ENCODE results near the gene USP30. TPM values are rescaled to one million over a fixed set of nuclear protein-coding genes. Genes with fewer than 3 reads are reported as not detected.
"Not testable (repeated sequence)": the region's sequence is repeated elsewhere in the genome, so short reads cannot be mapped to it uniquely, and the experiment has no call there.

The USP30 gene
- total RNA-seq, 1 donor = 34.3 TPM

DNA sequence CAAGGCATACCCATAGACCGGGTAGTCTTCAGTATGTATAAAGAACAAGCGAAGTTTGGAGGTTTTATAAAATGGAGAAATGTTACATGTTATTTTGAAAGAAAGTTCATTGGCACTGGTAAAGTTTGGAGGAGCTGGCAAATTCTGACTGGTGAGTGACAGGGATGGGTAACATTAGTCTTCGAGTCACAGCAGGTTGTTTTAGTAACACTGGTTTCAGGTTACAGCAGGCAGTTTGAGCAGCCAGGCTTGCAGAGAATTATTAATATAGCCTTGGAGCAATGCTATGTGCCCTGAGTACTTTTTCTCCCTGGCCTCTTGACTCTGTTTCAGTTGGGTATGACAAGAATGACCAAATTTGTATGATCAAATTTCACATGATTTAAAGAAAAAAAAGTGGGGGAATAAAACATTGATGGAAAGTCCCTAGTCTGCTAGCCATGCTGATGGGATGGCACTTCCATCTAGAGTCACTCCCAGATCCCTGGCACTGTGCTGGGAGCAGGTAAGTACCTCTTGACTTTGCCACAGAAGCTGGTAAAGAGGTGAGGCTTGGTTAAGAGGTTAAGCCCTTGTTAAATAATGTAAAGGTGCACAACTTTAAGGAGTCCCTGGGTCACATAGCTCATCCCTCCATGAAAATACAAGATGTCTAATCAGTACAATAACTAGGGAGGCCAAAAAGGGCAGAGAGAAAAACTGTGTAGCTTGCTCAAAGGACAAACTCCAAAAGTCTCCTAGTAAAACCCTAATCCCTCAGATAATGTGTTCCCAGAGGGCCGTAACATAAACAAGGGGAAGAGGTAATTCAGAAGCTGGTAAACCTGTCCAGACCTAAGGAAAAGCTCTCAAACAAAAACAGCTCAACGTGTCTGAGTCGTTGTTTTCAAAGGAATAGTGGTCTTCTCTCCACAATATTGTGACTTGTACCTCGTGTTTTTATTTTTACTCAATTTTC is 18.9 kb upstream of the USP30 start:
- no peak overlapping the region for H3K4me3 ChIP-seq (ENCODE audit: low read length)
- peaks cover 11% of the 10 kb centered on the region for H3K27me3 ChIP-seq (ENCODE audit: insufficient read depth, low read length)
- peaks cover 14% of the 10 kb centered on the region for H3K9me3 ChIP-seq (ENCODE audit: low read depth, low read length)
- H3K4me1 ChIP-seq (ENCODE audit: insufficient read depth, low read length) = no peaks in the 10 kb centered on the region

DNA sequence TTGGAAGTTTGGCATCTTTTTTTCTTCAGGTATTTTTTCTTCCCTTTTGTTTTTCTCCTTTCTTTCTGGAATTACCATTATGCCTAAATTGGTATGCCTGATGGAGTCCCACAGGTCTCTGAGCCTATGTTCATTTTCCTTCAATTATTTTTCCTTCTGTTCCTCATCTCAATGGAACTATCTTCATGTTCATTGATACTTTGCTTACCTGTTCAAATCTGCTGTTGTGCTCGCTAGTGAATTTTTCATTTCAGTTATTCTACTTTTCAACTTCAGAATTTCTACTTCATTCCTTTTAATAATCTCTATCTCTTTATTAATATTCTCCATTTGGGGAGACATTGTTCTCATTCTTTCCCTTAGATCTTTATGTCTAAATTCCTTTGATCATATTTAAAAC is 15.4 kb upstream of the USP30 start:
- Histone ChIP-seq H3K4me1 (ENCODE audit: insufficient read depth, low read length) (no peaks in the 10 kb centered on the region), H3K4me3 (ENCODE audit: low read length) (no peak overlapping the region), H3K27me3 (ENCODE audit: insufficient read depth, low read length) (peaks cover 8% of the 10 kb centered on the region), H3K9me3 (ENCODE audit: low read depth, low read length) (peaks cover 14% of the 10 kb centered on the region)

DNA sequence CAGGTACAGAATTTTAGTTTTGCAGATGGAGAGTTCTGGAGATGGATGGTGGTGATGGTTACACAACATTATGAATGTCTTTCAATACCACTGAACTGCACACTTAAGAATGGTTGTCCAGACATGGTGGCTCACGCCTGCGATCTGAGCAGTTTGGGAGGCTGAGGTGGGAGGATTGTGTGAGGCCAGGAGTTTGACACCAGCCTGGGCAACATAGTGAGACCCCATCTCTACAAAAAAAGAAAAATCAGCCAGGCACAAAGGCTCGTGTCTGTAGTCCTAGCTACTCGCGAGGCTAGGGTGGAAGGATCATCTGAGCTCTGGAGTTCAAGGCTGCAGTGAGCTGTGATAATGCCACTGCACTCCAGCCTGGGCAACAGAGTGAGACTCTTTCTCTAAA is 8.1 kb upstream of the USP30 start:
- Histone ChIP-seq H3K4me1 (ENCODE audit: insufficient read depth, low read length) (no peaks in the 10 kb centered on the region), H3K4me3 (ENCODE audit: low read length) (no peak overlapping the region), H3K9me3 (ENCODE audit: low read depth, low read length) (no peaks in the 10 kb centered on the region), H3K27me3 (ENCODE audit: insufficient read depth, low read length) (peaks cover 5% of the 10 kb centered on the region)

DNA sequence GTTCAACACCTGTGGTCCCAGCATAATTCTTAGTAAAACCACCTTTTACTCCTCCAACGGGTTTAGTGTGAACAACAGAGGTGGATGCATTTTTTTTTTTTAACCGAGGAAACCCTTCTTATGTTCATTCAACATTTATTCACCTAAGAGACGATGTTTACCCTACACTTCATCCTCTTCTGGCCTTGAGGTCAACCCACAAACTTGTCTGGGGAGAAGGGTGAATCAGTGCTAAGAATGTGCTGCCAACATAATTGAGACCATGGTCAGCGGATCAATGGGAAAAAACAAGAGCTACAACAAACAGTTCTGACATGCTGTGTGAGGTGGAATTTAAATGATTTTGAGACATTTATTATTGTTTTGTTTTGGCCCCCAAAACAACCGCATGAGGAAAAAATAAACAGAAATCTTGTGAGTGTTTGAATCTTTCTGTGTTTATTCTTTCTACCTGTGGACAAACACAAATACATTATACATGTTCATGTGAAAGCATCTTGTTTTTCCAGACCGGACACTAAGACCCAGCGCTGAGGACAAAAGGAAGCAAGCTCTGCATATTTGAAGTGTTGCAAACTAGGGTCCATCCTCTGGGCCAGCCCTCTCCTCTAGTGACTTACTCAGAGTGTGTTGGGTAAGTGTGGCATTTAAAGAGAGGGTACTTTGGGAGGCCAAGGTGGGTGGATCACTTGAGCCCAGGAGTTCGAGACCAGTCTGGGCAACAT is 5.1 kb upstream of the USP30 start:
- no peaks in the 10 kb centered on the region for H3K9me3 ChIP-seq (ENCODE audit: low read depth, low read length)
- H3K4me3 ChIP-seq (ENCODE audit: low read length) = no peak overlapping the region
- H3K4me1 ChIP-seq (ENCODE audit: insufficient read depth, low read length) = peaks cover 6% of the 10 kb centered on the region
- H3K27me3 ChIP-seq (ENCODE audit: insufficient read depth, low read length) = no peaks in the 10 kb centered on the region

DNA sequence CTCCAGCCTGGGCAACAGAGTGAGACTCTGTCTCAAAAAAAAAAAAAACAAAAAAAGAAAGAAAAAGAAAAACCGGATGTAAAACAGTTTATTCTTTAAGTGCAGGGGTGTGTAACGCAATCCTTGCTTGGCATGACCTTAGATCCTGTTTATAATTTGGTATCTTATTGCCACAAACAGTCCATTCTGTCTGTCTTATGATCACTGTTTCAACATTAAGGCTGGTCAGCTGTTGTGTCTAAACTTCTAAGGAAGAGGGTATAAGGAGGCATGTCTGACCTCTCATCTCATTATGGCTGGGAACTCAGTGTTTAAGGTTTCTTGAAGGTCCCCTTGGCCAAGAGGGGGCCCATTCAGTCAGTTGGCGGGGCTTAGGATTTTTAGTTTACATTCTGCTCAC is 3.7 kb upstream of the USP30 start:
- H3K9me3 ChIP-seq (ENCODE audit: low read depth, low read length); H3K27me3 ChIP-seq (ENCODE audit: insufficient read depth, low read length); H3K4me3 ChIP-seq (ENCODE audit: low read length): not testable (repeated sequence)
- peaks cover 15% of the 10 kb centered on the region for H3K4me1 ChIP-seq (ENCODE audit: insufficient read depth, low read length)

DNA sequence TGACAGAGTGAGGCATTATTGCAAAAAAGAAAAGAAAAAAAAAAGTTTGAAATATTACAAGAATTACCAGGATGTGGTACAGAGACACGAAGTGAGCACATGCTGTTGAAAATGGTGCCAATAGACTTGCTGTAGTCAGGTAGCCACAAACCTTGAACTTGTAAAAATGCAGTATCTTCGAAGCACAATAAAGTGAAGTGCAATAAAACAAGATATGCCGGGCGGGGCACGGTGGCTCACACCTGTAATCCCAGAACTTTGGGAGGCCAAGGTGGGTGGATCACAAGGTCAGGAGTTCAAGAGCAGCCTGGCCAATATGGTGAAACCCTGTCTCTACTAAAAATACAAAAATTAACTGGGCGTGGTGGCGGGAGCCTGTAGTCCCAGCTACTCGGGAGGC is 2.6 kb upstream of the USP30 start:
- not testable (repeated sequence) for H3K27me3 ChIP-seq (ENCODE audit: insufficient read depth, low read length); H3K9me3 ChIP-seq (ENCODE audit: low read depth, low read length)
- H3K4me1 ChIP-seq (ENCODE audit: insufficient read depth, low read length) = peaks cover 24% of the 10 kb centered on the region

DNA sequence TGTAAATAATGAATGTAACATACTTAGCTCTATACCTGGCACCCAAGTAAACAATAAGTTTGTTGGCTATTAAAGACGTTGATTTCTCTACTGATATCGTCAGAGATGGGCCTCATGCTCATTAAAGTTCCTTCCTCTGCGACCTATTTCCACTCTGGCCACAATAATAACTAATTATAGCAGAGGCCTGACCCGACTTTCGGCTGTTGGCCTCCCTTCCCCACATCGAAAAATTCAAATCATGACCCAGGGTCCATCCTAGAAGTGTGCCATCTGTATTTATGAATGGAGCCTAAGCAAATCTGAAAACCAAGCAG is 321 bp upstream of the USP30 start:
- peaks cover 24% of the 10 kb centered on the region for H3K4me1 ChIP-seq (ENCODE audit: insufficient read depth, low read length)
- H3K27me3 ChIP-seq (ENCODE audit: insufficient read depth, low read length) = no peaks in the 10 kb centered on the region
- H3K4me3 ChIP-seq (ENCODE audit: low read length) = peak overlapping the region; percentile 75
- no peaks in the 10 kb centered on the region for H3K9me3 ChIP-seq (ENCODE audit: low read depth, low read length)

More for the DNA sequence above, 2.6 kb upstream of the USP30 start:
- not testable (repeated sequence) for H3K4me3 ChIP-seq (ENCODE audit: low read length)

DNA sequence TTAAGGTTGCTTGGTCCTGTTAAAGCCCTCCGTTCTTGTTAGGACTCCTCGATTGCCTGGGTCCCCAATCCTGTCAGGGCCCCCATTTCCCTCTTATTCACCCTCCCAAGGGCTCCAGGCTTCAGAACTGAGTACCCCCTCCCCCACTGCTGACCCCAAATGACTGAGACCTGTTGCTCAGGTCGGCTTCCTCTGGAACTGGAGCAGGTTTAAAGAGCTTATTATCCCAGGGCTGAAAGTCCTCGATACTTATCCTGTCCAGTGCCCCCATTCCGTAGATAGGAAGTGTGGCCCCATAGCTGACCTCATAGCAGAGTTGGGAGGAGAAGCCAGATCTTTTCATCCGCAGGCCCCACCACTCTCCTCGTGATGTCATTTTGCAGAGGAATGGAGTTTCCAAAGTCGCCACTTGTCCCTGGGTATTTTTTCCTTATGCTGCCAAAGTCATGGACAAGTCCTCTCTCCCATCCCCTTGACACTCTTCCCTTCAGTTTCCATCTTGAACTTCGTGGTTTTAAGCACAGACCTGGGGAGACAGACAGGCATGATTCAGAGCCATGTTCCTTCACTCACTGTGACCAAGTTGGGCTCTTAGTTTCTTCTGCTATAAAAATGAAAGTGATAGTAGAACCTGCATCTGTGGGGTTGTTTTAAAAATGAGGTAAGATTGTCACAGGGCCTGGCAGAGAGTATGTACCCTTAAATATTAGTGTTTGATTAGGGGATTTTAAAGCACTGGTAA is 1.2 kb downstream of the USP30 start:
- Histone ChIP-seq H3K9me3 (ENCODE audit: low read depth, low read length) (no peaks in the 10 kb centered on the region), H3K4me3 (ENCODE audit: low read length) (peak overlapping the region; percentile 75), H3K4me1 (ENCODE audit: insufficient read depth, low read length) (peaks cover 24% of the 10 kb centered on the region), H3K27me3 (ENCODE audit: insufficient read depth, low read length) (no peaks in the 10 kb centered on the region)

DNA sequence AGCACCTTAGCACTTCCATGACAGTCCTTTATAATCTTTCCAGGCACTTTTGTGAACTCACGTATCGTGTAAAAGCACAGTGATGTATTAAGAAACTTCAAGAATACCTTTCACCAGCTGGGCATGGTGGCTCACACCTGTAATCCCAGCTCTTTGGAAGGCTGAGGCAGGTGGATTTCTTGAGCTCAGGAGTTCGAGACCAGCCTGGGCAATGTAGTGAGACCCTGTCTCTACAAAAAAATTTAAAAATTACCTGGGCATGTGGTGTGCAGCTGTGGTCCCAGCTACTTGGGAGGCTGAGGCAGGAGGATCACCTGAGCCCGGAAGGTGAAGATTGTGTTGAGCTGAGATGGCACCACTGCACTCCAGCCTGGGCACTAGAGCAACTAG is 1.7 kb downstream of the USP30 start:
- H3K4me3 ChIP-seq (ENCODE audit: low read length); H3K27me3 ChIP-seq (ENCODE audit: insufficient read depth, low read length); H3K9me3 ChIP-seq (ENCODE audit: low read depth, low read length): not testable (repeated sequence)
- H3K4me1 ChIP-seq (ENCODE audit: insufficient read depth, low read length) = peaks cover 24% of the 10 kb centered on the region

DNA sequence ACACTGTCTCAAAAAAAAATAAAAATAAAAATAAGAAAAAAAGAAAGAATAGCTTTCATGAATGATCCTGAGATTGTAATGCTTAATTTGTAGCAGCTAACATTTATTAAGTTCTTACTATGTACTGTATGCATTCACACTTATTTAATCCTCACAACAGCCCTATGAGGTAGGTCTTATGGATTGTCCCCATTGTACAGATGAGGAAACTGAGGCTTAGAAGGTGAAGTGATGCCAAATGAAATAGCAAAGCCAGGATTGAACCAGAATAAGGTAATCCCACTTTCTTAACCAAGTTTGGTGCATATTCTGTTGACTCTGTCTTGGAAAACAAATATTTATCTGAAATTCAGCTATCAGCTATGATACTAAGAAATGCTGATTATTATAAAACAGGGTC is 2.1 kb downstream of the USP30 start:
- Histone ChIP-seq H3K4me3 (ENCODE audit: low read length) (no peak overlapping the region), H3K9me3 (ENCODE audit: low read depth, low read length) (no peaks in the 10 kb centered on the region), H3K4me1 (ENCODE audit: insufficient read depth, low read length) (peaks cover 24% of the 10 kb centered on the region), H3K27me3 (ENCODE audit: insufficient read depth, low read length) (no peaks in the 10 kb centered on the region)

DNA sequence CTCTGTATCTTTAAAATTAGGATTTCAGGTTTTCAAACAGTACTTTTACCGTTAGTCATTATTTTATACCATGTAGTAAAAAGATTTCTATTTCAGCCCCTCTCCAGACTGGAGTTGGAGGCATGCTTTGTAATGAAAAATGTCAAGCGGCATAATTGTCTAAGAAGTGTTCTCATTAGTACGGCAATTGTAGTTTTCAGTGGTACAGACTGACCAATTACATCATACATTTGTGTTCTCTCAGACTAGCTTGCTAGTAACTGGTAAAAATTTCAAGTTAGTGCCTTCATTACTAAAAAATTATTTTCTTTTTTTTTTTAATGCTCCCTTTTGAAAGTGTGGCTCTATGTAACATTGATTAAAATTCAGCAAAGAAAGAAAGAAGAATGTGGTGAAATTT is 4.5 kb downstream of the USP30 start:
- no peak overlapping the region for H3K4me3 ChIP-seq (ENCODE audit: low read length)
- H3K27me3 ChIP-seq (ENCODE audit: insufficient read depth, low read length) = no peaks in the 10 kb centered on the region
- peaks cover 21% of the 10 kb centered on the region for H3K4me1 ChIP-seq (ENCODE audit: insufficient read depth, low read length)
- H3K9me3 ChIP-seq (ENCODE audit: low read depth, low read length) = no peaks in the 10 kb centered on the region

DNA sequence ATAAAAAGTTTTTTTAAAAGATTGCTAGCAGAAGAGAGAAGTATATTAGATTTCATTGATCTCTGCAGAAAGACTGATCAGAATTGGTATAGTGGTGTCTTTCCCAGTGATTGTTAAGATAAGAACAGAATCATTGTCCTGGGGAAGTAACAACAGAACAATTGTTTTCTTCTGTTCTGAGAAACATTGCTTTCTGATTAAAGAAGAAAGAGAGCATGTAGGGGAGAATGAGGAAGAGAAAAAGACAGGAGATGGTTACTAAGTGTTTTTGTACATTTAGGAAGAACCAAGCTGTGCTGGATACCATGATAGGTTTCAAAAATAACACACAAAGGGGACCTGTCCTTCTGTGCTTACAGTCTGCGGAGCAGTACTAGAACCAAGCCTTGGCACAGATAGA is 5.0 kb downstream of the USP30 start:
- Histone ChIP-seq H3K4me1 (ENCODE audit: insufficient read depth, low read length) (peaks cover 18% of the 10 kb centered on the region), H3K9me3 (ENCODE audit: low read depth, low read length) (no peaks in the 10 kb centered on the region), H3K27me3 (ENCODE audit: insufficient read depth, low read length) (no peaks in the 10 kb centered on the region), H3K4me3 (ENCODE audit: low read length) (no peak overlapping the region)

DNA sequence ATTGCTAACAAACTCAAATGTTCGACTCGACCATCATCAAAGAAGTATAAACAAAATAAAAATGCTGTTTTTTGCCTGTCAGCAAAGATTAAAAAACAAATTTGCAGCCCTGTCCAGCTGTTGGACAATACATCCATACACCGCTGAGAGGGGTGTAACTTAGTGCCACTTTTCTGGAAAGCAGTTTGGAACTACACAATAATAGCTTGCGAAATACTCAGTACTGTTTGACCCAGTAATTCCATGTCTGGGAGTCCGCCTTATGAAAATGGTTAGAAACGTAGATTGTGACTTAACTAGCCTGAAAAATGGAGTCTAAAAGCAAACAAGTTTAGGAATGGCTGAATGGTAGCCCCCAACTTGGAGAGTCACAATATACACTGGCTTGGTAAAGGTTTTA is 6.4 kb downstream of the USP30 start:
- Histone ChIP-seq H3K9me3 (ENCODE audit: low read depth, low read length) (no peaks in the 10 kb centered on the region), H3K4me1 (ENCODE audit: insufficient read depth, low read length) (peaks cover 8% of the 10 kb centered on the region), H3K4me3 (ENCODE audit: low read length) (no peak overlapping the region), H3K27me3 (ENCODE audit: insufficient read depth, low read length) (no peaks in the 10 kb centered on the region)

DNA sequence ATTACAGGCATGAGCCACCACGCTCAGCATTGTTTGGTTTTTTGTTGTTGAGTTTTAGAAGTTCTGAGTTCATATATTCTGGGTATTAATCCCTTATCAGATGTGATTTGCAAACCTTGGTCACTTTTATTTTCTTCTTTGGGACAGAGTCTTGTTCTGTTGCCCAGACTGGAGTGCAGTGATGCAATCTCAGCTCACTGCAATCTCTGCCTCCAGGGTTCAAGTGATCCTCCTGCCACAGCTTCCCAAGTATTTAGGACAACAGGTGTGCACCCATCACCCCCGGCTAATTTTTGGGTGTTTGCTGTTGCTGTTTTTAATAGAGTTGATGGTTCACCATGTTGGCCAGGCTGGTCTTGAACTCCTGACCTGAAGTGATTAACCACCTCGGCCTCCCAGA is 11.8 kb downstream of the USP30 start:
- no peaks in the 10 kb centered on the region for H3K4me1 ChIP-seq (ENCODE audit: insufficient read depth, low read length)
- H3K4me3 ChIP-seq (ENCODE audit: low read length) = no peak overlapping the region
- H3K27me3 ChIP-seq (ENCODE audit: insufficient read depth, low read length) = no peaks in the 10 kb centered on the region
- no peaks in the 10 kb centered on the region for H3K9me3 ChIP-seq (ENCODE audit: low read depth, low read length)

DNA sequence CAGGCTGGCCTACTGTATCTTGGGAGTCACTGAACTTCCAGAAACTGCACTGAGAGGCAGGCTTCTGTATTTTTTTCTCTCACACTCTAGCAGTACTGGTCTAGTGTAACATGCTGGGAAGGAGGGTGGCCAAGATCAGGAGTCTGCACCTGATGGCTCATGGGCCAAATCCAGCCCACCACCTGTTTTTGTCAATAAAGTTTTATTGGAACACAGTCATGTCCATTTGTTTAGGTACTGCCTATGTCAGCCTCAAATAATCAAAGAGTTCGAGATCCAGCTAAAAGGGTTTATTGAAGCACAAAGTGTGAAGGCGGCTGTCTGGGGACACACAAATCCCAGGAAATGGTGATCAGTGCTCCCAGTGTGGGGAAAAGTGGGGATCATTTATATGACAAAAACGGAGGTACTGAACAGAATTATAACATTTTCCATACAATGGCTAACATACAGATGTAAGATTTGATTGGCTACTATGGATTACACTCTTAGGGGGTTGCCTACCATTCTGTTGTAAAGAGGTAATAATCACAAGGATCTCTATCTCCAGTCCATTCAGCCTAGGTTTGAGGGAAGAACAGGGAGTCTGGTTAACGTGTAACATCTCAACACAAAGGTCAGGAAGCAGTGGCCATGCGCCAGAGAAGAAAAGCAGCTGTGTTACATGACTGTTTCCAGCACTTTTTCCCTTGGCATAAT is 12.9 kb downstream of the USP30 start:
- Histone ChIP-seq H3K4me3 (ENCODE audit: low read length) (no peak overlapping the region), H3K4me1 (ENCODE audit: insufficient read depth, low read length) (no peaks in the 10 kb centered on the region), H3K27me3 (ENCODE audit: insufficient read depth, low read length) (no peaks in the 10 kb centered on the region), H3K9me3 (ENCODE audit: low read depth, low read length) (no peaks in the 10 kb centered on the region)

Measured in mononuclear cell (primary cell).